Suprapubic skin (tissue), 3 donors: ENCODE results near the gene XYLT1.

Experiments
- EP300 ChIP-seq: sonication (generic); formaldehyde crosslinking; IDR thresholded peaks from one replicate; pipeline ENCODE4 v1.6.1; 2017; ENCODE audit warnings: antibody characterized with exemption
- TF ChIP-seq, protein P1 (sequence below), 2 donors: fragments of 200-600 bp in 1 of 2; fragments of 450-650 bp in 1 of 2; sonication (generic) in 1 of 2; IDR thresholded peaks; one replicate each; pipeline ENCODE4 v1.5.1; 2016 to 2019; ENCODE audit warnings: antibody characterized with exemption in 2 of 2, mild to moderate bottlenecking in 1 of 2, moderate library complexity in 1 of 2

DNA sequence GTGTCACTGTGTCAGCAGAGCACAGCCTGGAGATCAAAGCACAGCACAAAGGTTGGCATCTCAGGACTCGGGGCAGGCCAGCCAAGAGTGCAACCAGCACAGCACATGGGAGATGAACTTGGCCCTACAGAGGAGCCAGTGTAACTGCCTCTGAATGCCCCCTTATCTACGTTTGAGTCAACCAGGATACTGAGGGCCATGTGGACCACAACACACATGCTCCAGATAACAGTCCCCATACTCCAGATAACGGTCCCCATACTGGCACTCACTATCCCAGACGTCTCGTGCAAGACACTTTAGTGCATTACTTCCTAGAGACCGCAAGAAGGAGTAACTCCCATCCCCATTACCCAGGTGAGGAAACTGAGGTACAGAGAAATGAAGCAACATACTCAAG is 88.2 kb downstream of the XYLT1 start:
- TF ChIP-seq, protein P1, sequence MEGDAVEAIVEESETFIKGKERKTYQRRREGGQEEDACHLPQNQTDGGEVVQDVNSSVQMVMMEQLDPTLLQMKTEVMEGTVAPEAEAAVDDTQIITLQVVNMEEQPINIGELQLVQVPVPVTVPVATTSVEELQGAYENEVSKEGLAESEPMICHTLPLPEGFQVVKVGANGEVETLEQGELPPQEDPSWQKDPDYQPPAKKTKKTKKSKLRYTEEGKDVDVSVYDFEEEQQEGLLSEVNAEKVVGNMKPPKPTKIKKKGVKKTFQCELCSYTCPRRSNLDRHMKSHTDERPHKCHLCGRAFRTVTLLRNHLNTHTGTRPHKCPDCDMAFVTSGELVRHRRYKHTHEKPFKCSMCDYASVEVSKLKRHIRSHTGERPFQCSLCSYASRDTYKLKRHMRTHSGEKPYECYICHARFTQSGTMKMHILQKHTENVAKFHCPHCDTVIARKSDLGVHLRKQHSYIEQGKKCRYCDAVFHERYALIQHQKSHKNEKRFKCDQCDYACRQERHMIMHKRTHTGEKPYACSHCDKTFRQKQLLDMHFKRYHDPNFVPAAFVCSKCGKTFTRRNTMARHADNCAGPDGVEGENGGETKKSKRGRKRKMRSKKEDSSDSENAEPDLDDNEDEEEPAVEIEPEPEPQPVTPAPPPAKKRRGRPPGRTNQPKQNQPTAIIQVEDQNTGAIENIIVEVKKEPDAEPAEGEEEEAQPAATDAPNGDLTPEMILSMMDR (IDR thresholded peaks at IDR 0.05): no peak
- TF ChIP-seq EP300: no peak
